ENCODE results near the gene SHH. TPM values are rescaled to one million over a fixed set of nuclear protein-coding genes. Genes with fewer than 3 reads are reported as not detected.

The SHH gene
- total and polyA plus RNA-seq, 2 donors (not counting 1 experiment from before 2014, with no cell fraction given): under 0.01 TPM; not detected in 1

- DNase-seq (ENCODE audit: low read depth in 2 of 2): no peak
- Histone ChIP-seq H2AFZ (ENCODE audit: low read length) (no peak overlapping the region), H4K20me1 (ENCODE audit: control insufficient read depth, extremely low read depth, insufficient read depth, low read length) (no peaks in the 10 kb centered on the region), H3K4me2 (ENCODE audit: extremely low read depth, insufficient read depth, low read length) (no peak overlapping the region), H3K27me3 (ENCODE audit: control insufficient read depth, insufficient read depth, low read length) (no peaks in the 10 kb centered on the region), H3K9ac (ENCODE audit: insufficient read depth, low read length) (no peak overlapping the region), H3K27ac (ENCODE audit: insufficient read depth, low read length) (no peak overlapping the region), H3K4me1 (ENCODE audit: control insufficient read depth, extremely low read depth, insufficient read depth, low read length) (no peaks in the 10 kb centered on the region), H3K36me3 (ENCODE audit: control insufficient read depth, insufficient read depth, low read length) (no peaks in the 10 kb centered on the region), H3K79me2 (ENCODE audit: control insufficient read depth, insufficient read depth, low read length) (peaks cover 37% of the 10 kb centered on the region), H3K9me3 (ENCODE audit: control insufficient read depth, insufficient read depth, low read depth, low read length) (no peaks in the 10 kb centered on the region), H3K4me3 (replicated peaks in 1 of 4; ENCODE audit: control extremely low read depth in 1 of 4, insufficient read depth in 1 of 4, low read depth in 3 of 4, low read length in 4 of 4) (no peak overlapping the region)
- TF ChIP-seq EZH2 (IDR thresholded peaks at IDR 0.05; ENCODE audit: low read length, missing control alignments): no peak
- no peak for TF ChIP-seq CTCF (conservative IDR thresholded peaks at IDR 0.05 in 1 of 2, IDR thresholded peaks at IDR 0.05 in 1 of 2; ENCODE audit: low read depth in 1 of 2, low read length in 2 of 2)
Measured at GRCh38 chr7:155758348-155758747, 53.9 kb downstream of the SHH start.

GRCh38 chr7:155756322-155756721 is 55.9 kb downstream of the SHH start:
- no peaks in the 10 kb centered on the region for H3K4me1 ChIP-seq (ENCODE audit: control insufficient read depth, extremely low read depth, insufficient read depth, low read length)
- no peak overlapping the region for H2AFZ ChIP-seq (ENCODE audit: low read length)
- no peaks in the 10 kb centered on the region for H3K27me3 ChIP-seq (ENCODE audit: control insufficient read depth, insufficient read depth, low read length)
- H3K36me3 ChIP-seq (ENCODE audit: control insufficient read depth, insufficient read depth, low read length): no peaks in the 10 kb centered on the region
- TF ChIP-seq CTCF (conservative IDR thresholded peaks at IDR 0.05 in 1 of 2, IDR thresholded peaks at IDR 0.05 in 1 of 2; ENCODE audit: low read depth in 1 of 2, low read length in 2 of 2): no peak
- no peak for TF ChIP-seq EZH2 (IDR thresholded peaks at IDR 0.05; ENCODE audit: low read length, missing control alignments)
- no peak overlapping the region for H3K9ac ChIP-seq (ENCODE audit: insufficient read depth, low read length)
- H3K4me3 ChIP-seq (replicated peaks in 1 of 4; ENCODE audit: control extremely low read depth in 1 of 4, insufficient read depth in 1 of 4, low read depth in 3 of 4, low read length in 4 of 4): no peak overlapping the region
- no peaks in the 10 kb centered on the region for H3K9me3 ChIP-seq (ENCODE audit: control insufficient read depth, insufficient read depth, low read depth, low read length)
- no peak overlapping the region for H3K27ac ChIP-seq (ENCODE audit: insufficient read depth, low read length)
- no peak for DNase-seq (ENCODE audit: low read depth in 2 of 2)
- H3K4me2 ChIP-seq (ENCODE audit: extremely low read depth, insufficient read depth, low read length): no peak overlapping the region
- H3K79me2 ChIP-seq (ENCODE audit: control insufficient read depth, insufficient read depth, low read length): peaks cover 36% of the 10 kb centered on the region
- no peaks in the 10 kb centered on the region for H4K20me1 ChIP-seq (ENCODE audit: control insufficient read depth, extremely low read depth, insufficient read depth, low read length)

- no peak overlapping the region for H3K4me2 ChIP-seq (ENCODE audit: extremely low read depth, insufficient read depth, low read length)
- H3K79me2 ChIP-seq (ENCODE audit: control insufficient read depth, insufficient read depth, low read length): peaks cover 36% of the 10 kb centered on the region
- no peaks in the 10 kb centered on the region for H3K4me1 ChIP-seq (ENCODE audit: control insufficient read depth, extremely low read depth, insufficient read depth, low read length)
- no peak for TF ChIP-seq EZH2 (IDR thresholded peaks at IDR 0.05; ENCODE audit: low read length, missing control alignments)
- TF ChIP-seq CTCF (conservative IDR thresholded peaks at IDR 0.05 in 1 of 2, IDR thresholded peaks at IDR 0.05 in 1 of 2; ENCODE audit: low read depth in 1 of 2, low read length in 2 of 2): no peak
- H4K20me1 ChIP-seq (ENCODE audit: control insufficient read depth, extremely low read depth, insufficient read depth, low read length): no peaks in the 10 kb centered on the region
- no peaks in the 10 kb centered on the region for H3K36me3 ChIP-seq (ENCODE audit: control insufficient read depth, insufficient read depth, low read length)
- no peak overlapping the region for H3K27ac ChIP-seq (ENCODE audit: insufficient read depth, low read length)
- no peak overlapping the region for H2AFZ ChIP-seq (ENCODE audit: low read length)
- no peaks in the 10 kb centered on the region for H3K9me3 ChIP-seq (ENCODE audit: control insufficient read depth, insufficient read depth, low read depth, low read length)
- no peak for DNase-seq (ENCODE audit: low read depth in 2 of 2)
- no peak overlapping the region for H3K4me3 ChIP-seq (replicated peaks in 1 of 4; ENCODE audit: control extremely low read depth in 1 of 4, insufficient read depth in 1 of 4, low read depth in 3 of 4, low read length in 4 of 4)
- H3K27me3 ChIP-seq (ENCODE audit: control insufficient read depth, insufficient read depth, low read length): no peaks in the 10 kb centered on the region
- no peak overlapping the region for H3K9ac ChIP-seq (ENCODE audit: insufficient read depth, low read length)
Measured at GRCh38 chr7:155755026-155755425, 57.2 kb downstream of the SHH start.
